OCI-LY7 (cell line): ENCODE results near the gene DENND1B.

Source experiments
- EZH2phosphoT487 ChIP-seq: fragments of 200-600 bp; sonication (generic); IDR thresholded peaks from 2 replicates; pipeline ENCODE4 v1.6.1; 2018; ENCODE audit warnings: low read depth, borderline replicate concordance, mild to moderate bottlenecking, mixed run types, antibody characterized with exemption, low read length, moderate library complexity, mixed read lengths
- TF ChIP-seq, protein P1 (sequence below): fragments of 200-600 bp; sonication (generic); conservative IDR thresholded peaks from 2 replicates; pipeline ENCODE4 v1.5.1; 2014; ENCODE audit warnings: mild to moderate bottlenecking, antibody characterized with exemption, low read length, moderate library complexity, mixed read lengths

DNA sequence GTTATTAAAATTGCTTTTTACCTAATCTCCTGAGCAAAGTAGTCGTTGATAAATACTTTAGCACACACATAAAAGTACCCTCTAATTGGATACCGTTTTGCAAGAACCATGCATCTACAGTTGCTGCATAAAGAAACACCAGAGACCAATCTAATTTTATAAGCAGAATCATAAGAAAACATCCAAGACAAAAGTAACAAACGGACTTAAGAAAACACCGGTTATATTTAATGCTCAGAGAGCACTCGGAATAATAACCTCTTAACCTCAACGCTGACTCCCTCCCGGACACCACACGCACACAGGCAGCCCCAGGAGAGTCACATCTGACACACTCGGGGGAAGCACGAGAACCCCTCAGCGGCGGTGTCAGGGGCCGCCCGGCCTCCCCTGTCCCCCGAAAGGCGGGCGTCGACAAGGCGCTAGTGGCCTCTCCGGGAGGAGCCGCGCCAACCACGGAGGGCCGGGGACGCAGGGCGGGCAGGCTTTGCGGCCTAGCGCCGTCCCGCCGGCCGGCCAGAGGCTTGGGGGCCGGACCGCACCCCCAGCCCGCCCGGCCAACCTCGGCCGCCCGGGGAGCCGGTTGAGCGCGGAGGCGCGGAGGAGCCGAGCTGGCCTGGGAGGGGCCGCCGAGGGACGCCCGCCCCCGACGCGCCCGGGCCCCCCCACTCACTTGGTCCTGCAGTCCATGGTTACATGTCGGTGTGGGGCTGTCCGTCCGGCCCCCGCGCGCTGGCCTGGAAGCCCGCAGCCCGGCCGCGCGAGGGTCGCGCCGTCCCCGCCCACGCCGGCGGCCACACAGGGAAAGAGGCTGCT, 606 bp downstream of the DENND1B start:
- TF ChIP-seq, protein P1, sequence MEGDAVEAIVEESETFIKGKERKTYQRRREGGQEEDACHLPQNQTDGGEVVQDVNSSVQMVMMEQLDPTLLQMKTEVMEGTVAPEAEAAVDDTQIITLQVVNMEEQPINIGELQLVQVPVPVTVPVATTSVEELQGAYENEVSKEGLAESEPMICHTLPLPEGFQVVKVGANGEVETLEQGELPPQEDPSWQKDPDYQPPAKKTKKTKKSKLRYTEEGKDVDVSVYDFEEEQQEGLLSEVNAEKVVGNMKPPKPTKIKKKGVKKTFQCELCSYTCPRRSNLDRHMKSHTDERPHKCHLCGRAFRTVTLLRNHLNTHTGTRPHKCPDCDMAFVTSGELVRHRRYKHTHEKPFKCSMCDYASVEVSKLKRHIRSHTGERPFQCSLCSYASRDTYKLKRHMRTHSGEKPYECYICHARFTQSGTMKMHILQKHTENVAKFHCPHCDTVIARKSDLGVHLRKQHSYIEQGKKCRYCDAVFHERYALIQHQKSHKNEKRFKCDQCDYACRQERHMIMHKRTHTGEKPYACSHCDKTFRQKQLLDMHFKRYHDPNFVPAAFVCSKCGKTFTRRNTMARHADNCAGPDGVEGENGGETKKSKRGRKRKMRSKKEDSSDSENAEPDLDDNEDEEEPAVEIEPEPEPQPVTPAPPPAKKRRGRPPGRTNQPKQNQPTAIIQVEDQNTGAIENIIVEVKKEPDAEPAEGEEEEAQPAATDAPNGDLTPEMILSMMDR, result no peak; the same call in 1 of the 2 replicates
- TF ChIP-seq EZH2phosphoT487, result no peak
